CD1c-positive myeloid dendritic cell (primary cell): Measurements from ENCODE around the gene DOK7.
"Not testable (repeated sequence)": the region's sequence is repeated elsewhere in the genome, so short reads cannot be mapped to it uniquely, and the experiment has no call there.

ENCODE experiments used
- DNase-seq: peaks from one replicate; pipeline ENCODE4 v3.0.0-alpha.2; 2016; ENCODE audit errors: extremely low spot score

Gene DOK7

GRCh38 chr4:3442959-3443749 lies 20.0 kb upstream of the DOK7 start:
- peak; percentile 69 for DNase-seq

- DNase-seq: no peak
Observed at GRCh38 chr4:3443750-3444309, 19.3 kb upstream of the DOK7 start.

- DNase-seq: no peak
Observed at GRCh38 chr4:3444351-3445110, 18.6 kb upstream of the DOK7 start.

GRCh38 chr4:3445111-3445820 lies 17.8 kb upstream of the DOK7 start:
- no peak for DNase-seq

- DNase-seq: no peak
Observed at GRCh38 chr4:3445829-3446545, 17.1 kb upstream of the DOK7 start.

GRCh38 chr4:3446631-3447320 lies 16.3 kb upstream of the DOK7 start:
- DNase-seq: no peak

GRCh38 chr4:3447431-3448395 lies 15.4 kb upstream of the DOK7 start:
- no peak for DNase-seq

GRCh38 chr4:3449047-3449573 lies 14.0 kb upstream of the DOK7 start:
- DNase-seq: no peak

- DNase-seq: no peak
Observed at GRCh38 chr4:3449574-3450534, 13.3 kb upstream of the DOK7 start.

GRCh38 chr4:3450643-3451042 lies 12.5 kb upstream of the DOK7 start:
- no peak for DNase-seq

- DNase-seq: no peak
Observed at GRCh38 chr4:3451956-3452355, 11.2 kb upstream of the DOK7 start.

GRCh38 chr4:3452376-3452775 lies 10.7 kb upstream of the DOK7 start:
- DNase-seq: no peak

- not testable (repeated sequence) for DNase-seq
Observed at GRCh38 chr4:3455596-3455995, 7.5 kb upstream of the DOK7 start.

GRCh38 chr4:3458371-3458770 lies 4.7 kb upstream of the DOK7 start:
- no peak for DNase-seq

- not testable (repeated sequence) for DNase-seq
Observed at GRCh38 chr4:3459156-3459555, 4.0 kb upstream of the DOK7 start.

- no peak for DNase-seq
Observed at GRCh38 chr4:3460926-3461325, 2.2 kb upstream of the DOK7 start.

- no peak for DNase-seq
Observed at GRCh38 chr4:3461515-3462291, 1.4 kb upstream of the DOK7 start.
